Testis (tissue), 2 donors: ENCODE data around the gene JMJD6.

Experiments used
- CTCF ChIP-seq, 3 experiments: fragments of 450-650 bp in 2 of 3; fragments of 200-600 bp in 1 of 3; sonication (generic) in 1 of 3; IDR thresholded peaks; one replicate each; pipeline ENCODE4 v1.5.1; 2016 to 2019; ENCODE audit warnings: antibody characterized with exemption in 3 of 3, mild to moderate bottlenecking in 2 of 3, moderate library complexity in 1 of 3
- POLR2A ChIP-seq: fragments of 450-650 bp; IDR thresholded peaks from one replicate; pipeline ENCODE4 v1.6.1; 2017; ENCODE audit warnings: antibody characterized with exemption, mild to moderate bottlenecking, moderate library complexity

- TF ChIP-seq CTCF (IDR thresholded peaks at IDR 0.05): no peak
- no peak for TF ChIP-seq POLR2A
Measured at GRCh38 chr17:76744747-76745146, 18.3 kb upstream of the JMJD6 start.
